ENCODE data around the gene CENPB. TPM values are rescaled to one million over a fixed set of nuclear protein-coding genes. Genes with fewer than 3 reads are reported as not detected.
"Not testable (repeated sequence)": the region's sequence is repeated elsewhere in the genome, so short reads cannot be mapped to it uniquely, and the experiment has no call there.

Gene CENPB
- 10 to 100 TPM; 54.6 to 59.0 TPM for total RNA-seq

GRCh38 chr20:3786665-3787323 is at the start of gene CENPB:
Gene CENPB (minus strand): TSS chr20:3786740. CDS start chr20:3786483, 257 bp downstream.
- peaks cover 24% of the 10 kb centered on the region for H3K4me1 Mint-ChIP-seq
- no peaks in the 10 kb centered on the region for H3K27me3 Mint-ChIP-seq
- H3K27ac Mint-ChIP-seq, result peak within 1 kb of the TSS; percentile 80
- peaks cover 10% of the 10 kb centered on the region for H3K36me3 Mint-ChIP-seq
- H3K9me3 Mint-ChIP-seq, result no peaks in the 10 kb centered on the region
- peak within 1 kb of the TSS; percentile 82 for H3K4me3 Mint-ChIP-seq
- peak; percentile 95 for DNase-seq

GRCh38 chr20:3836132-3836531 is 49.6 kb upstream of the CENPB start:
- H3K36me3 Mint-ChIP-seq, result no peaks in the 10 kb centered on the region
- no peak overlapping the region for H3K4me3 Mint-ChIP-seq
- no peaks in the 10 kb centered on the region for H3K9me3 Mint-ChIP-seq
- DNase-seq, result no peak
- no peak overlapping the region for H3K27ac Mint-ChIP-seq
- H3K4me1 Mint-ChIP-seq, result no peaks in the 10 kb centered on the region
- no peaks in the 10 kb centered on the region for H3K27me3 Mint-ChIP-seq

- not testable (repeated sequence) for H3K27ac Mint-ChIP-seq, H3K4me3 Mint-ChIP-seq, H3K36me3 Mint-ChIP-seq, H3K27me3 Mint-ChIP-seq, DNase-seq, H3K4me1 Mint-ChIP-seq, H3K9me3 Mint-ChIP-seq
Observed at GRCh38 chr20:3829891-3830290, 43.4 kb upstream of the CENPB start.

- no peak overlapping the region for H3K27ac Mint-ChIP-seq
Observed at GRCh38 chr20:3828798-3829197, 42.3 kb upstream of the CENPB start.

GRCh38 chr20:3826420-3826819 is 39.9 kb upstream of the CENPB start:
- no peak for DNase-seq
- H3K27me3 Mint-ChIP-seq, result no peaks in the 10 kb centered on the region
- no peaks in the 10 kb centered on the region for H3K9me3 Mint-ChIP-seq
- no peak overlapping the region for H3K4me3 Mint-ChIP-seq
- H3K27ac Mint-ChIP-seq, result no peak overlapping the region
- H3K36me3 Mint-ChIP-seq, result peaks cover 4% of the 10 kb centered on the region
- peaks cover 8% of the 10 kb centered on the region for H3K4me1 Mint-ChIP-seq

More at GRCh38 chr20:3828798-3829197, 42.3 kb upstream of the CENPB start:
- no peak for DNase-seq
- Mint-ChIP-seq H3K9me3 (no peaks in the 10 kb centered on the region), H3K4me3 (no peak overlapping the region), H3K4me1 (no peaks in the 10 kb centered on the region), H3K36me3 (peaks cover 4% of the 10 kb centered on the region), H3K27me3 (no peaks in the 10 kb centered on the region)

- peaks cover 11% of the 10 kb centered on the region for H3K4me1 Mint-ChIP-seq
- no peak overlapping the region for H3K27ac Mint-ChIP-seq
- no peaks in the 10 kb centered on the region for H3K9me3 Mint-ChIP-seq
- no peak for DNase-seq
- H3K4me3 Mint-ChIP-seq, result no peak overlapping the region
- no peaks in the 10 kb centered on the region for H3K27me3 Mint-ChIP-seq
- peaks cover 3% of the 10 kb centered on the region for H3K36me3 Mint-ChIP-seq
Observed at GRCh38 chr20:3825526-3825925, 39.0 kb upstream of the CENPB start.

- DNase-seq, result no peak
- H3K4me3 Mint-ChIP-seq, result no peak overlapping the region
- peaks cover 3% of the 10 kb centered on the region for H3K36me3 Mint-ChIP-seq
- no peaks in the 10 kb centered on the region for H3K9me3 Mint-ChIP-seq
- H3K27ac Mint-ChIP-seq, result no peak overlapping the region
- peaks cover 22% of the 10 kb centered on the region for H3K4me1 Mint-ChIP-seq
- H3K27me3 Mint-ChIP-seq, result no peaks in the 10 kb centered on the region
Observed at GRCh38 chr20:3823881-3824280, 37.3 kb upstream of the CENPB start.

- Mint-ChIP-seq H3K4me3 (peak overlapping the region; percentile 83), H3K27me3 (no peaks in the 10 kb centered on the region), H3K9me3 (no peaks in the 10 kb centered on the region)
Observed at GRCh38 chr20:3821996-3822395, 35.5 kb upstream of the CENPB start.

GRCh38 chr20:3820901-3821727 is 34.6 kb upstream of the CENPB start:
- no peak for DNase-seq
- Mint-ChIP-seq H3K9me3 (no peaks in the 10 kb centered on the region), H3K4me1 (peaks cover 34% of the 10 kb centered on the region), H3K27ac (peak overlapping the region; percentile 91), H3K36me3 (no peaks in the 10 kb centered on the region), H3K4me3 (peak overlapping the region; percentile 83), H3K27me3 (no peaks in the 10 kb centered on the region)

More at GRCh38 chr20:3821996-3822395, 35.5 kb upstream of the CENPB start:
- DNase-seq, result no peak
- H3K27ac Mint-ChIP-seq, result peak overlapping the region; percentile 91
- peaks cover under 1% of the 10 kb centered on the region for H3K36me3 Mint-ChIP-seq
- peaks cover 28% of the 10 kb centered on the region for H3K4me1 Mint-ChIP-seq

GRCh38 chr20:3820048-3820900 is 33.7 kb upstream of the CENPB start, which contains the start of gene AP5S1:
Gene AP5S1 (plus strand): TSS chr20:3820547. CDS start chr20:3822118, 1,571 bp downstream.
- peak within 1 kb of the TSS; percentile 83 for H3K4me3 Mint-ChIP-seq
- H3K27ac Mint-ChIP-seq, result peak within 1 kb of the TSS; percentile 91
- no peaks in the 10 kb centered on the region for H3K27me3 Mint-ChIP-seq
- DNase-seq, result peak; percentile 92
- no peaks in the 10 kb centered on the region for H3K9me3 Mint-ChIP-seq
- no peaks in the 10 kb centered on the region for H3K36me3 Mint-ChIP-seq
- H3K4me1 Mint-ChIP-seq, result peaks cover 41% of the 10 kb centered on the region

GRCh38 chr20:3819411-3820047 is 33.0 kb upstream of the CENPB start:
- H3K27ac Mint-ChIP-seq, result peak overlapping the region; percentile 91
- H3K4me3 Mint-ChIP-seq, result peak overlapping the region; percentile 79
- H3K36me3 Mint-ChIP-seq, result no peaks in the 10 kb centered on the region
- peaks cover 45% of the 10 kb centered on the region for H3K4me1 Mint-ChIP-seq
- H3K27me3 Mint-ChIP-seq, result no peaks in the 10 kb centered on the region
- DNase-seq, result no peak
- H3K9me3 Mint-ChIP-seq, result no peaks in the 10 kb centered on the region

- Mint-ChIP-seq H3K27me3 (no peaks in the 10 kb centered on the region), H3K4me1 (peaks cover 51% of the 10 kb centered on the region), H3K4me3 (no peak overlapping the region), H3K9me3 (no peaks in the 10 kb centered on the region), H3K36me3 (no peaks in the 10 kb centered on the region), H3K27ac (peak overlapping the region; percentile 14)
- DNase-seq, result no peak
Observed at GRCh38 chr20:3818155-3819151, 31.9 kb upstream of the CENPB start.

GRCh38 chr20:3815703-3816315 is 29.3 kb upstream of the CENPB start:
- peaks cover 62% of the 10 kb centered on the region for H3K4me1 Mint-ChIP-seq
- DNase-seq, result peak; percentile 42
- no peaks in the 10 kb centered on the region for H3K9me3 Mint-ChIP-seq
- no peaks in the 10 kb centered on the region for H3K27me3 Mint-ChIP-seq
- H3K4me3 Mint-ChIP-seq, result no peak overlapping the region
- H3K27ac Mint-ChIP-seq, result peak overlapping the region; percentile 5
- H3K36me3 Mint-ChIP-seq, result no peaks in the 10 kb centered on the region
